ENCODE measurements around the gene GRAMD2B.

GRAMD2B gene

GRCh38 chr5:126506079-126506478 lies 82.9 kb downstream of the GRAMD2B start:
- Histone ChIP-seq H3K9me3 (ENCODE audit: control insufficient read depth, insufficient read depth, low read length) (no peaks in the 10 kb centered on the region), H3K9ac (ENCODE audit: low read depth, low read length) (no peak overlapping the region), H3K4me1 (ENCODE audit: control insufficient read depth, insufficient read depth, low read length) (no peaks in the 10 kb centered on the region), H3K4me3 (ENCODE audit: low read depth, low read length) (no peak overlapping the region), H3K36me3 (ENCODE audit: control insufficient read depth, insufficient read depth, low read length) (no peaks in the 10 kb centered on the region), H3K27me3 (ENCODE audit: control insufficient read depth, insufficient read depth, low read length) (no peaks in the 10 kb centered on the region)

GRCh38 chr5:126508251-126508961 lies 85.2 kb downstream of the GRAMD2B start:
- Histone ChIP-seq H3K36me3 (ENCODE audit: control insufficient read depth, insufficient read depth, low read length) (no peaks in the 10 kb centered on the region), H3K27me3 (ENCODE audit: control insufficient read depth, insufficient read depth, low read length) (no peaks in the 10 kb centered on the region), H3K9ac (ENCODE audit: low read depth, low read length) (no peak overlapping the region), H3K4me1 (ENCODE audit: control insufficient read depth, insufficient read depth, low read length) (no peaks in the 10 kb centered on the region), H3K9me3 (ENCODE audit: control insufficient read depth, insufficient read depth, low read length) (no peaks in the 10 kb centered on the region), H3K4me3 (ENCODE audit: low read depth, low read length) (no peak overlapping the region)

GRCh38 chr5:126508962-126509279 lies 85.7 kb downstream of the GRAMD2B start:
- Histone ChIP-seq H3K4me1 (ENCODE audit: control insufficient read depth, insufficient read depth, low read length) (no peaks in the 10 kb centered on the region), H3K4me3 (ENCODE audit: low read depth, low read length) (no peak overlapping the region), H3K27me3 (ENCODE audit: control insufficient read depth, insufficient read depth, low read length) (no peaks in the 10 kb centered on the region), H3K36me3 (ENCODE audit: control insufficient read depth, insufficient read depth, low read length) (no peaks in the 10 kb centered on the region), H3K9ac (ENCODE audit: low read depth, low read length) (no peak overlapping the region), H3K9me3 (ENCODE audit: control insufficient read depth, insufficient read depth, low read length) (no peaks in the 10 kb centered on the region)

- H3K36me3 ChIP-seq (ENCODE audit: control insufficient read depth, insufficient read depth, low read length) = no peaks in the 10 kb centered on the region
- no peak overlapping the region for H3K4me3 ChIP-seq (ENCODE audit: low read depth, low read length)
- H3K4me1 ChIP-seq (ENCODE audit: control insufficient read depth, insufficient read depth, low read length) = no peaks in the 10 kb centered on the region
- no peaks in the 10 kb centered on the region for H3K9me3 ChIP-seq (ENCODE audit: control insufficient read depth, insufficient read depth, low read length)
- no peaks in the 10 kb centered on the region for H3K27me3 ChIP-seq (ENCODE audit: control insufficient read depth, insufficient read depth, low read length)
- no peak overlapping the region for H3K9ac ChIP-seq (ENCODE audit: low read depth, low read length)
Measured at GRCh38 chr5:126509339-126509738, 86.1 kb downstream of the GRAMD2B start.

- H3K4me3 ChIP-seq (ENCODE audit: low read depth, low read length) = no peak overlapping the region
- no peaks in the 10 kb centered on the region for H3K4me1 ChIP-seq (ENCODE audit: control insufficient read depth, insufficient read depth, low read length)
- no peaks in the 10 kb centered on the region for H3K36me3 ChIP-seq (ENCODE audit: control insufficient read depth, insufficient read depth, low read length)
- H3K27me3 ChIP-seq (ENCODE audit: control insufficient read depth, insufficient read depth, low read length) = no peaks in the 10 kb centered on the region
- no peak overlapping the region for H3K9ac ChIP-seq (ENCODE audit: low read depth, low read length)
- no peaks in the 10 kb centered on the region for H3K9me3 ChIP-seq (ENCODE audit: control insufficient read depth, insufficient read depth, low read length)
Measured at GRCh38 chr5:126511961-126512360, 88.8 kb downstream of the GRAMD2B start.

GRCh38 chr5:126512451-126512850 lies 89.2 kb downstream of the GRAMD2B start:
- H3K9me3 ChIP-seq (ENCODE audit: control insufficient read depth, insufficient read depth, low read length) = no peaks in the 10 kb centered on the region
- H3K4me3 ChIP-seq (ENCODE audit: low read depth, low read length) = no peak overlapping the region
- no peaks in the 10 kb centered on the region for H3K27me3 ChIP-seq (ENCODE audit: control insufficient read depth, insufficient read depth, low read length)
- no peak overlapping the region for H3K9ac ChIP-seq (ENCODE audit: low read depth, low read length)
- H3K36me3 ChIP-seq (ENCODE audit: control insufficient read depth, insufficient read depth, low read length) = no peaks in the 10 kb centered on the region
- H3K4me1 ChIP-seq (ENCODE audit: control insufficient read depth, insufficient read depth, low read length) = no peaks in the 10 kb centered on the region

GRCh38 chr5:126513302-126513701 lies 90.1 kb downstream of the GRAMD2B start:
- H3K4me3 ChIP-seq (ENCODE audit: low read depth, low read length) = no peak overlapping the region

GRCh38 chr5:126513703-126514102 lies 90.5 kb downstream of the GRAMD2B start:
- H3K36me3 ChIP-seq (ENCODE audit: control insufficient read depth, insufficient read depth, low read length) = no peaks in the 10 kb centered on the region
- no peak overlapping the region for H3K9ac ChIP-seq (ENCODE audit: low read depth, low read length)
- H3K27me3 ChIP-seq (ENCODE audit: control insufficient read depth, insufficient read depth, low read length) = no peaks in the 10 kb centered on the region
- no peaks in the 10 kb centered on the region for H3K9me3 ChIP-seq (ENCODE audit: control insufficient read depth, insufficient read depth, low read length)
- H3K4me3 ChIP-seq (ENCODE audit: low read depth, low read length) = no peak overlapping the region
- no peaks in the 10 kb centered on the region for H3K4me1 ChIP-seq (ENCODE audit: control insufficient read depth, insufficient read depth, low read length)

More at GRCh38 chr5:126513302-126513701, 90.1 kb downstream of the GRAMD2B start:
- no peaks in the 10 kb centered on the region for H3K4me1 ChIP-seq (ENCODE audit: control insufficient read depth, insufficient read depth, low read length)
- no peak overlapping the region for H3K9ac ChIP-seq (ENCODE audit: low read depth, low read length)
- H3K27me3 ChIP-seq (ENCODE audit: control insufficient read depth, insufficient read depth, low read length) = no peaks in the 10 kb centered on the region
- no peaks in the 10 kb centered on the region for H3K9me3 ChIP-seq (ENCODE audit: control insufficient read depth, insufficient read depth, low read length)
- no peaks in the 10 kb centered on the region for H3K36me3 ChIP-seq (ENCODE audit: control insufficient read depth, insufficient read depth, low read length)

- H3K9me3 ChIP-seq (ENCODE audit: control insufficient read depth, insufficient read depth, low read length) = no peaks in the 10 kb centered on the region
- H3K27me3 ChIP-seq (ENCODE audit: control insufficient read depth, insufficient read depth, low read length) = no peaks in the 10 kb centered on the region
- no peaks in the 10 kb centered on the region for H3K4me1 ChIP-seq (ENCODE audit: control insufficient read depth, insufficient read depth, low read length)
- H3K9ac ChIP-seq (ENCODE audit: low read depth, low read length) = no peak overlapping the region
- H3K36me3 ChIP-seq (ENCODE audit: control insufficient read depth, insufficient read depth, low read length) = no peaks in the 10 kb centered on the region
- H3K4me3 ChIP-seq (ENCODE audit: low read depth, low read length) = no peak overlapping the region
Measured at GRCh38 chr5:126514131-126514557, 90.9 kb downstream of the GRAMD2B start.

GRCh38 chr5:126514558-126515141 lies 91.4 kb downstream of the GRAMD2B start:
- no peaks in the 10 kb centered on the region for H3K9me3 ChIP-seq (ENCODE audit: control insufficient read depth, insufficient read depth, low read length)
- H3K4me3 ChIP-seq (ENCODE audit: low read depth, low read length) = no peak overlapping the region
- no peaks in the 10 kb centered on the region for H3K36me3 ChIP-seq (ENCODE audit: control insufficient read depth, insufficient read depth, low read length)
- no peaks in the 10 kb centered on the region for H3K27me3 ChIP-seq (ENCODE audit: control insufficient read depth, insufficient read depth, low read length)
- no peaks in the 10 kb centered on the region for H3K4me1 ChIP-seq (ENCODE audit: control insufficient read depth, insufficient read depth, low read length)
- no peak overlapping the region for H3K9ac ChIP-seq (ENCODE audit: low read depth, low read length)

GRCh38 chr5:126515337-126515736 lies 92.1 kb downstream of the GRAMD2B start:
- Histone ChIP-seq H3K4me1 (ENCODE audit: control insufficient read depth, insufficient read depth, low read length) (no peaks in the 10 kb centered on the region), H3K27me3 (ENCODE audit: control insufficient read depth, insufficient read depth, low read length) (no peaks in the 10 kb centered on the region), H3K9ac (ENCODE audit: low read depth, low read length) (no peak overlapping the region), H3K9me3 (ENCODE audit: control insufficient read depth, insufficient read depth, low read length) (no peaks in the 10 kb centered on the region), H3K4me3 (ENCODE audit: low read depth, low read length) (no peak overlapping the region), H3K36me3 (ENCODE audit: control insufficient read depth, insufficient read depth, low read length) (no peaks in the 10 kb centered on the region)

GRCh38 chr5:126516133-126516532 lies 92.9 kb downstream of the GRAMD2B start:
- H3K27me3 ChIP-seq (ENCODE audit: control insufficient read depth, insufficient read depth, low read length) = no peaks in the 10 kb centered on the region
- no peak overlapping the region for H3K9ac ChIP-seq (ENCODE audit: low read depth, low read length)
- no peaks in the 10 kb centered on the region for H3K4me1 ChIP-seq (ENCODE audit: control insufficient read depth, insufficient read depth, low read length)
- no peak overlapping the region for H3K4me3 ChIP-seq (ENCODE audit: low read depth, low read length)
- no peaks in the 10 kb centered on the region for H3K9me3 ChIP-seq (ENCODE audit: control insufficient read depth, insufficient read depth, low read length)
- no peaks in the 10 kb centered on the region for H3K36me3 ChIP-seq (ENCODE audit: control insufficient read depth, insufficient read depth, low read length)

Measured in iPS-15b (cell line).